ENCODE results near the gene PFKP. TPM values are rescaled to one million over a fixed set of nuclear protein-coding genes. Genes with fewer than 3 reads are reported as not detected.
"Not testable (repeated sequence)": the region's sequence is repeated elsewhere in the genome, so short reads cannot be mapped to it uniquely, and the experiment has no call there.

PFKP gene
- total RNA-seq, 1 donor from 2014 or later = 67.8 TPM

DNA sequence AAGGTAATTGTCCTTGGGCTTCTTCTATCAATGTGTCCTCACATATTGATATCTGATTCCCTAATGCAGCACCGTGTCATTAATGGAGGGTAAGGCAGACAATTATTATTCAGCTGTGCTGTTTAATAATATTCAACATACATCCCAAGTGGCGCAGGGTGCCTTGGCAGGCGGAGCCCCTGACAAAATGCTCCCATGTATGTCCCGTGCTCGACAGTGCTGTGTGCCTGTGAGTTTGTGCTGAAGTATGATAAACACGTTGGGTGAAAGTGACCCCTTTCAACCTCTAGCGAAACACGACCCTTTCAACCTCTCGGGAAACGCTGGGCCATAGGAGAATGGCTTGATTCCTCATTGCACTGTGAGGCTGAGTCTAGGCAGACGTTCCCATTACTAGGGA lies 31.3 kb downstream of the PFKP start:
- DNase-seq (ENCODE audit: low spot score) = no peak

GRCh38 chr10:3099291-3100092 lies 32.1 kb downstream of the PFKP start:
- no peak for DNase-seq (ENCODE audit: low spot score)

DNA sequence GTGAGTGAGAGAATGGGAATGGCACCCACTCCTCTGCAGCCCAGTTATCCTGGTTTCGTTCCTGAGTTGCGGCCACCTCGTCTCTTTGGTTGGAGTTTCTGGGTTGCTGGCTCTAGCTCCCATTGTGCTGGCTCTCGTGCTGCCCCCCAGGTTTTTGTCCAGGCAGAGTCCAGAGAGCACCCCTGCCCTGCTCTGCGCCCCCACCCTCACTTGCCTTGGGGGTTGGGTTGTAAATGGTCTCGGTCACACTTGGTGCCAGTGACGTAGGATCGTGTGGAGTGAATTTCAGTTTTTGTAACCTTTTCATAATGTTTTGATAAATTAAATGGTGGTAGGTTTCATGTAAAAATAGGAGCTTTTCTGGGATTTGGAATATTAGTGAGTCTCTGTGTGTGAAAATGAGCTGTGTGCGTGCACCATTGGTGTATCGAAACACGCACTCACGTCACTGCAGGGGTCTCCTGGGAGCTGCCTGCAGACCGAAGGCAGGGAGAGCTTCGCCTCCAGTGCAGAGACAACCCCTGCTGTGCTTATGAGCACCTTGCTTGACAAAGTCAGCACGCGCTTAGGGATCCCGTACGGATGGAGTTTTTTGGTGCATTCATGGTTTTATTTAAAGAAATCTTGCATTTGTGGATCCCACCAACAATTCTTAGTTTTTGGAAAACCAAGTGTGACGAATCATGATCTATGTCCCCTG lies 32.9 kb downstream of the PFKP start:
- no peak for DNase-seq (ENCODE audit: low spot score)

DNA sequence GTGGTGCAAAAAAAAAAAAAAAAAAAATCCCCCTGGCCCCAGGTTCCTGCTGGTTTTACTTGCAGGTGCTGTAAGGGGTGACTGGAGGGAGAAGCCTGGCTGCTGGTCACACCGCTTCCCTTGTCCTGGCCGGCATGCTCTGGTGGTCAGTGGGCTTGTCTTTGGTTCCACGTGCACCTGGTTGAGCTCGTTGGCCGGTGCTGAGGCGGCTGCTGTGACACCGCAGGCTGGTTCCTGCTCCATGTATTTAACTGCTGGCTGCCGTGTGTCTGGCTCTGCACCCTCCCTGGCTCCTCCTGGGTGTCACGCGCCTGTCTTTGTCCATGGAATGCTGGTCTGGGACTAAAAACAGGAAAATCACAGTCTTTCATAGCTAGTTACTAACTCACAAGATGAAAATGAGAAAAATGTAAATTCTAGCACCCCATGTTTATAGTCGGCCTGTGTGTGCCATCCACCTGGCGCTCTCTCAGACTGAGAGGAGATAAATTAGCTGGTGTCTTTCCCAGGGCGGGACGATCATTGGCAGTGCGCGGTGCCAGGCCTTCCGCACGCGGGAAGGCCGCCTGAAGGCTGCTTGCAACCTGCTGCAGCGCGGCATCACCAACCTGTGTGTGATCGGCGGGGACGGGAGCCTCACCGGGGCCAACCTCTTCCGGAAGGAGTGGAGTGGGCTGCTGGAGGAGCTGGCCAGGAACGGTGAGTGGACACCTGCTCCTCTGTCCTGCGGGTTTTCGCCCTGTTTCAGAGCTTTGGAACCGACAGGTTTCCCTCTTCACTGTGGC lies 33.7 kb downstream of the PFKP start:
- no peak for DNase-seq (ENCODE audit: low spot score)

- DNase-seq (ENCODE audit: low spot score) = no peak
These were observed 35.5 kb downstream of the PFKP start for GRCh38 chr10:3102720-3103427.

DNA sequence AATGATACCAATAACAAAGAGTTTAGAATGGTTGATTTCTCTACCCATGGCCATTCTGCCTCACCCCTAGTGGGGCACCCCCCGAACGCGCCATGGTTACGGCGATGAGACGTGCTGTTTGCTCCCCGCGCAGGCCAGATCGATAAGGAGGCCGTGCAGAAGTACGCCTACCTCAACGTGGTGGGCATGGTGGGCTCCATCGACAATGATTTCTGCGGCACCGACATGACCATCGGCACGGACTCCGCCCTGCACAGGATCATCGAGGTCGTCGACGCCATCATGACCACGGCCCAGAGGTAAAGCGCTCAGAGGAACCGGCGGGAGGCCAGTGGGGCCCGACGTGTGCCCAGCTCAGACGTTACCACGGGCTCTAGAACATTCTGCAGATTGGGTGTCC lies 36.3 kb downstream of the PFKP start:
- DNase-seq (ENCODE audit: low spot score) = no peak

GRCh38 chr10:3104251-3104918 lies 37.0 kb downstream of the PFKP start:
- no peak for DNase-seq (ENCODE audit: low spot score)

GRCh38 chr10:3105166-3105565 lies 37.8 kb downstream of the PFKP start:
- DNase-seq (ENCODE audit: low spot score) = no peak

DNA sequence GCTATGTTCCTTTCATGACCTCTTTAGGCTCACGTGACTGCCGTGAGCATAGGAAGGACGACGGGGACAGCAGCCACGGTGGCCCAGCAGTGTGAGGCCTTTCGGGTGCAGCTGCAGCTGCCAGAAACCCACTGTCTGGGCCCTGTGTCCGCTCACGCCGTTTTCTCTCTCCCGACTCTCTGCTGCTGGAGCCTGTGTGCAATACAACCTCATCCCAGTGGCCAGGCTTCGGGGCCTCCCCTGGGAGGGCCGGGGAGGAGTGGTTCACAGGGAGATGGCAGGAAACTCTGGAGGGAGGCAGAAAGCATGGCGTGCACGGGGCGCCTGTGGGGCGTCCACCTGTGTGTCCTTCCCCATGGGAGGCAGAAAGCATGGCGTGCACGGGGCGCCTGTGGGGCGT lies 38.6 kb downstream of the PFKP start:
- no peak for DNase-seq (ENCODE audit: low spot score)

DNA sequence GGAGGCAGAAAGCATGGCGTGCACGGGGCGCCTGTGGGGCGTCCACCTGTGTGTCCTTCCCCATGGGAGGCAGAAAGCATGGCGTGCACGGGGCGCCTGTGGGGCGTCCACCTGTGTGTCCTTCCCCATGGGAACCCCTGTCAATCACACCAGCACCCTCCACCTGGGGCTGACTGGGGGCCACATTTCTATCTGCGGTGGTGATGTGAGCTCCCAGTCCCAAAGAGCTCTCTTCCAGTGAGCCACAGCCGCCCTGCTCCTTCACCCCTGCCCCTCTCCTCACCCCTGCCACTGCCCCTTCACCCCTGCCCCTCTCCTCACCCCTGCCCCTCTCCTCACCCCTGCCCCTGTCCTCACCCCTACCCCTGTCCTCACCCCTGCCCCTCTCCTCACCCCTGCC lies 39.0 kb downstream of the PFKP start:
- DNase-seq (ENCODE audit: low spot score) = not testable (repeated sequence)

DNA sequence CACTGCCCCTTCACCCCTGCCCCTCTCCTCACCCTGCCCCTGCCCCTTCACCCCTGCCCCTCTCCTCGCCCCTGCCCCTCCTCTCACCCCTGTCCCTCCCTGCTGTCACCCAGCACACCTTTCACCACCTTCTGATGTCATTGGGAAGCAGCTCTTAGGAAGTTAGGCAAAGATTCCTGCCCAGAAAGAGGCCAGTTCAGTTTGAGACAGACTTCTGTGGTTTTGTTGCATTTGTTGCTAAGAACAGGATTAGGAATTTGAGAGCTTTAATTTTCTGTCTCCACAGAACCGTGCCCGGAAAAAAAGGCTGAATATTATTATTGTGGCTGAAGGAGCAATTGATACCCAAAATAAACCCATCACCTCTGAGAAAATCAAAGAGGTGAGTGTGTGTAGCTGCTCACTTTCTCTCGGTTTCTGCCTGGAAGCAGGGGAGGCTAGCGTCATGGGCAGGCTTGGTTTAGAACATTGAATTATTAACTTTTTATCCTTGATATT lies 39.6 kb downstream of the PFKP start:
- no peak for DNase-seq (ENCODE audit: low spot score)

DNA sequence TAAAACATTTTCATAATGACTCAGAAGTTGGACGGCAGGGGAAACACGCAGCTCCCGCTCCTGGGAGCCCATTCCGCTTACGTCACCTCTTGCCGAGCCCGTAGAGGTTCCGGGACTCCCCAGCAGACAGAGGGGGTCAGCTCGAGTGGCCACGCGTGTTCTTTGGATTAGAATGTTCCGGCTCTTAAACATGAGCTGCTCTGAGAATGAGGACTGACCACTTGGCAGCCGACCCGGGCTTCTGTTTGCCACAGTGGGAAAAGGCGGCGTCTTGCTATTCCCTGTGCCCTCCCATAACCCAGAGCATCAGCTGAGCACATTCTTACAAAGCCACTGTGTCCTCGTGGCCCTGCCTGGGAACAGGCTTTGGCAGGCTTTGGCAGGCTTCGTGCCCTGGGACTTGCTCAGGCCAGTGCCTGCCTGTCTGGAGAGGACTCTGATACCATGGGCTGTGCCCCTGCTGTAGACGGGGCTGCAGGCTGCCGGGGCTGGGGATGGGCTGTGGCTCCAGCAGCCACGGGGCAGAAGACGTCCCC lies 40.1 kb downstream of the PFKP start:
- peak; percentile 83 for DNase-seq (ENCODE audit: low spot score)

GRCh38 chr10:3108033-3108432 lies 40.7 kb downstream of the PFKP start:
- DNase-seq (ENCODE audit: low spot score) = no peak

GRCh38 chr10:3108575-3109105 lies 41.3 kb downstream of the PFKP start:
- no peak for DNase-seq (ENCODE audit: low spot score)

DNA sequence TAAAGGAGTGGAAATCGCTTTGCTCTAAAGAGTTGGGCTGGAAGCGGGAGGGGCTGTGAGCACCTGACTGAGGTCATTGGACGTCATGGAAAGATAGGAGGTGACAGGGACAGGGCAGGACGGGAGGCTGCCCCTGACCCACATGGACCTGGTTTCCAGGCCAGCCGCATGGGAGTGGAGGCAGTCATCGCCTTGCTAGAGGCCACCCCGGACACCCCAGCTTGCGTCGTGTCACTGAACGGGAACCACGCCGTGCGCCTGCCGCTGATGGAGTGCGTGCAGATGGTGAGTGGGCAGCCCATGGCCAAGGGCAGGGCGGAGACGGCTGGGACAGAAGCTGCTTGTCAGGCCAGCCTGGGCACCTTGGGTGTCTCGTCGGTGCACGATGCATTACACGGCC lies 41.8 kb downstream of the PFKP start:
- DNase-seq (ENCODE audit: low spot score) = no peak

DNA sequence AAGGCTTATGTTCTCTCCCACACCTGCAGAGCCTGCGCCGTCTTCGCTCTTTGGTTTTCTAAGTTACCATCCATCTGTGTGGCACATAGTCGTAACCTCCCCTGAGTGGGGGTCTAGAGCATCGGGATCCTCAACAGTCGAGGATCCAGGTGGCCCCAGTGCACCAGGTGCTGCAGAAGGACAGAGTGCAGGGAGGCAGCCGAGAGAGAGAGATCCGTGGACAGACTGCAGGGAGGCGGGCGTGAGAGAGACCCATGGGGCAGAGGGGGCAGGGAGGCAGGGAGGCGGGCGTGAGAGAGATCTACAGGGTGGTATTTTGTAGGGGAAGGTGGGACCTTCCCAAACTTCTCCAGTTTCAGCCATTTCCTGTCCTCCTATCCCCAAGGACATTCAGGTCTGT lies 42.3 kb downstream of the PFKP start:
- DNase-seq (ENCODE audit: low spot score) = no peak

GRCh38 chr10:3110782-3111620 lies 43.7 kb downstream of the PFKP start:
- no peak for DNase-seq (ENCODE audit: low spot score)

DNA sequence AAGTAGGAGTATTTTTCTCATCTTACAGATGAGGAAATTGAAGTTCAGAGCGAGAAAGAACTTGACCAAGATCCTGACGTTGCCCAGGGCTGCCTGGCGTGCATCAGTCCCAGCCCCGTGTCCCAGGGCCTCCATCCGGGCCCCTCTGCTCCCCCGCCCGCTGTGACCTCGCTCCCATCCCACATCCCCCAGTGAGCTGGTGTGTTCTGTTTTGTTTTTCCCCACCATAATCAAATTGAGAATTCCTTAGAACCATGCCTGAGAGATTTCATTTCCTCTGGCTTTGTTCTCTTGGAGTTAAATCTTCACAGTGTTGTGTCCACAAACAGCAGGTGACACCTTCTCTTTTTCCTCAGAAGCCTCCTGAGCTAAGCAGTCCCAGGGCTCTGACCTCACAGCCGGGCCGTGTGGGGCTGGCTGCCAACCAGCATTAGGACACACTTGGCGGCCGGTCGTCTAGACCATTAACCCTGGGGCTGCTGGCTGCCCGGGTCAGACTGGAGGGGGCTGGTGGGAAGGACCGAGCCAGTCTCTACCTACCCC lies 44.3 kb downstream of the PFKP start:
- DNase-seq (ENCODE audit: low spot score) = no peak

DNA sequence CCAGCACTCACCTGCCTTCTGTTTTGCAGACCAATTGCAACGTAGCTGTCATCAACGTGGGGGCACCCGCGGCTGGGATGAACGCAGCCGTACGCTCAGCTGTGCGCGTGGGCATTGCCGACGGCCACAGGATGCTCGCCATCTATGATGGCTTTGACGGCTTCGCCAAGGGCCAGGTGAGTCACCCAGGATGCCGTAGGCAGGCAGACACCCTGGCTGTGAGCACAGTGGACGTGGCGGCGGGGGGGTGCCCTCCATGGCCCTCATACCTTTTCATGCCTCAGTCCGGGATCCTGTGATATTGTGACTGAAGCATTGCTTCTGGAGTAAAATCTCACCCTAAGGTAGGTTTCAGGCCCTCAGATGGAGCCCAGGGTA lies 46.0 kb downstream of the PFKP start:
- DNase-seq (ENCODE audit: low spot score) = no peak

Data from ureter (tissue), 1 donor.